ENCODE data around the gene NRIP1.

The NRIP1 gene

DNA sequence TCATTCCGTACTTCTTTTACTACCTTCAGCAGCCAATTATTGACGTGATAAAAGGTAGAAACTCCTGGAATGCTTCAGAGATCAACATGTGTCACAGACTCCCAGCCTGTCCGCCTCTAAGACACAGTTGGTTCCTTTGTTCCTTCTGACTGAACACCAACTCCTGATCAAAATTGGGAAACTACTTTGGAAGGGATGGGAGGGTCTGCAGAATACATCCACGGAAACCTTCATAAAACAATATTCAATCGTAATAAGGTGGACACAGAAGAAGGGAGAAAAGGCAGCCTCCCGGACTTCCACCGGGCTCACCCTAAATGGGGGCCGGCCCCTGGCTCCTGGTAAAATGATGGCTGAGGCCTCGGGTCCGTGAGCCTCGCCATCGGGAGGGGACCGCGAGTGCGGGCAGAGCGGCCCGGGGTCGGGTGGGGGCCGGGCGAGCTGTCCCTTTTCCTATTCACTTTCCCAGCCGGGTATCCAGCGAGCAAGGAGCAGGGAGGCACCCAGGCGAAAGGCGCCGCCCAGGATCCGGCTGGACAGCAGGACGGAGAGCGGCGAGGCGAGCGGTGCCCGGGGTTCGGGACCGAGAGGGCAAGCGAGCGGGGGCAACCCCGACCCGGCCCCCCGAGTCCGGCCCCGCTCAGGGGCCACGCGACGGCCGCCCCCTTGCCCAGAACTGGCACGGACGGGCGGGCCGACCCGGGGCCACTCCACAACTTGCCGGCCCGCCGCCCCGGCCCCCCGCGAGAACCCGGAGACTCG is 805 bp downstream of the NRIP1 start:
- DNase-seq (ENCODE audit: low read depth) = no peak

DNA sequence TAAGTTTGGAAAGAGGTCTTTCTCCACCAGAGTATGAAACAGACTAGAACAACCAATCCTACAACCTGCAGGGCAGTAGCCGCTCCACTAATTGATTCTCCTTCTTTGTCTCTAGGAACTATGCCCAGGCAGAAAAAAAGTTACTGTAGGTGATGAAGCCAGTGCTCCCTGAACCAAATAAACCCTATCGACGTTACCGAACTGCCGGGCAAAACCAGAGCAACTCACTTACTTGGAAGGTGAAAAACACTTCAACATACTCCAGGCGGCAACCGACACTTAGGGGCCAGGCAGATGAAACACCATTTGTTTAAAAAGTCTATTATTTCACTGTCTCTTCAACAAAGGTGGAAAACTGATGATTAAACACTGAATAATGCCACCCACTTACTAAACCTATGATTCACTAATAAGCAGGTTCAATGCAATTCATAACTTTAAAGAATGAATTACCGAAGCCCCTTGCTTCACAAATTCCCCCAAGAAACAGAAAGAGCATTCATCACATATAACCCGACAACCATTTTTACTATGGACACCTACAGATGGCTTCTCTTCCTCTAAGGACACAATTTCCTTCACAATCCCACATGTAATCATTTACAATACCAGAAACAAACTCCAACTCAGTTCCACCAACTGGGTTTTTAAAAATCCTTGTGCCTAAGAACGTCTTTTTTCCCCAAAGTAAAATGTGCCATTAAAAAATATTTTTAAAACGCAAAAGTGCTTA is 1.6 kb downstream of the NRIP1 start:
- no peak for DNase-seq (ENCODE audit: low read depth)

DNA sequence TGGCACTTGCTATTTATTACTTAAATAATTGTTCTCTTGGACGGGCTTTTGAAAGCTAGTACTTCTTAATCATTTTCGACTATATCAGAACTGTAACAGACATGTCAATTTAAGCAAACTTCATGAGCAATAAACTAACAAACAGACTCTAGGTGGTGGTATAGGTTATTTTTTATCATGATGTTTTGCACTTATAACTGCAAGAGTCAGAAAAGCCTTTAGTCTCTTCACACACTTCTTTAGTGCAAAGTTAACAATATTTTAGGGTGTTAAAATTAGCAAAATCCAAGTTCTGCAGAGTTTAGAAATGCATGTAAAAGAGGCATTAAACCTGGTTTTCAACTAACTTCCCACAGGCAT is 2.2 kb downstream of the NRIP1 start:
- DNase-seq (ENCODE audit: low read depth) = no peak

DNA sequence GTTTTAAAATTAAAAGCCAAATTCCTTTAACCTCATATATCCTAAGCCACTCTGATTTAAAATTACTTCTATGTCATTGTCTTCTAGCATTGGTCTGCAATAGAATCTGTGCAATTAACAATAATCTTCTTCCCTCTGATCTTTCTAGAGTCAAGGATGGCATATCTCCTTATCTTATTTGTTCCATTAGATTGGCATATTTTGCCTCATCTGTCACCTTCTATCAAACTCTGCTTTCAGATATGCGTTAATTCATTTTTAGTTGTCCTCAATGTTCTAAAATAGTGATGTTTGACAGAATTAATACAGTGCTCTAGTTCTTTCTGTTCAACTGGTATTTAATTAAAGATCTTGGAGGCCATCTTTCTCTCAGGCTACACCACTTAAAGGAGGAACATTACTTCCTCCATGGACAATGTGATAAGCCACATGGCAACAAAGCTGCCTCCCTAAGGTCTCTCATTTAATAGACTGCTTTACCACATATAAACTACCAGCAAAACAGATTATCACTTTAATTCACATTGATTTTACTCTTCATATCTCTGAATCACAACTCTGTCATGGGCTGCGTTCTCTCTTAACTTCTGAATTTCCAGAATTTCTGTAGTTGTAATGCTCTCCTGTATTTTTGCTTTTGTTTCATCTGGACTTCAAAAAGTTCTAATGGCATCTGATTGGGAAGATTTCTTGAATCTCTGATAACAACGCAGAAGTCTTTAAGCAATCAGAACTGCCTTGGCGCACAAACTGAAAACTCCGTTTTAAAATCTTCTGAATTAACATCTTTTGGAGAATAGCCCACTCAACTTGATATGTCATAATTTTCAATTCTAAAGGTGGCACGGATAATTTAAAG is 2.8 kb downstream of the NRIP1 start:
- DNase-seq (ENCODE audit: low read depth) = no peak

DNA sequence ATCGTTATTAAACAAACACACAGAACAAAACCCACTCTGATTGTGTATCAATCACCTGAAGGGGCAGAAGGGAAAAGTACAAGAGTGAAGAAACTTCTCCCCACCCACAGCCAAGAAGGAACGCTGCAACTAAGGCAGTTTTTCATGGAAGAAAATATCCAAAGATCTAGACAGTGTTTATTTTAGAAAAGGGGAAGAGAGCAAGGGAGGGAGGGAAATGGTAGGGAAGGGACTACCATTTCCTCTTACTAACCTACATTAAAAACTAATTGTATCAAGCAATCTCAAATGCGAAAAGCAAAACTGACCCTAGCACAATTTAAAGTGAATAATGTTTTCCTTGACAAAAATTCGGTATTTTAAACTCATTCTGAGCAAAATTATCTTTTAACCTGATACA is 3.5 kb downstream of the NRIP1 start:
- no peak for DNase-seq (ENCODE audit: low read depth)

DNA sequence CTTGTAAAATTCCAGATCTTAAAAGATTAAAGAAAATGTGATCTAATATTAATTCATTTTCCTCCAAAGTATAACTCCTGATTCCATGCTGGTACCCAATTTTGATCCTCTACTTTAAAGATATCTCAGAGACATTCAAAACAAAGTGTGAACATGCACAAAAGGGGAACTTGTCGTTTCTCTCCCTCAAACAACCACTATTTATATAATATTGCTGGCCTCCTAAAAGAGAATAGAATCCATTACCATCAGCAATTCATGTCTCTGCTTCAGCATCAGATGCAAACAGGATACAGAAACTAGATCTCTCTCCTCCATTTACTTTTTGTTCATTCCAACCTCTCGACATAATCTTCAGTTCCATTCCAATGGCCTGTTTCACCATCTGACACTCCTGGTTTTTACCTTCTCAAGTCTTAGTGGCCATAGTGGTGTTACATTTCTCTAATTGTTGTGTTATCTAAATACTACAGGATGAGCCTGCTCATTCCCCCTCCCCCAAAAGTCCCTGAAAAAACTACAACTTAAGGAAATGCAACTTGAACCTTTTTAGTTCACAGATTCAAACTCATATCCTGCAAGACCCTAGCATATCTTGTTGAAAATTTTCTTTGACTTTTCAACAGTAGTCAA is 4.1 kb downstream of the NRIP1 start:
- no peak for DNase-seq (ENCODE audit: low read depth)

DNA sequence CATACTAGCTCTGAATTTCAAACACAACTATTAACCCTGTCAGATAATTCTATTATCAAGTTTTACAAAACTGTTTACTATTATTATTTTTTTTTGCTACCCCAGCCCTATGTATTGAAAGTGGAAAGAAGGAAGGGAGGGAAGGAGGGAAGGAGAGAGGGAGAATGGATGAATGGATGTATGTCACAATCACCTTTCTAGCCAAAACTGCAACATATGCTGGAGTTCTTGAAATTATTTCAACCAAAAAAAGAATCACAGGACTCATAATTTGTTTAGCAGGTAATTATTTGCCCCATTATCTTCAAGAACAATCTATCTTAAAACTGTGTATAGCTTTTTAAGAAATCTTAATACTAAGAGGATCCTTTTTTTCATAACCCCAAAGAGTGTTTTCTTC is 5.4 kb downstream of the NRIP1 start:
- DNase-seq (ENCODE audit: low read depth) = no peak

DNA sequence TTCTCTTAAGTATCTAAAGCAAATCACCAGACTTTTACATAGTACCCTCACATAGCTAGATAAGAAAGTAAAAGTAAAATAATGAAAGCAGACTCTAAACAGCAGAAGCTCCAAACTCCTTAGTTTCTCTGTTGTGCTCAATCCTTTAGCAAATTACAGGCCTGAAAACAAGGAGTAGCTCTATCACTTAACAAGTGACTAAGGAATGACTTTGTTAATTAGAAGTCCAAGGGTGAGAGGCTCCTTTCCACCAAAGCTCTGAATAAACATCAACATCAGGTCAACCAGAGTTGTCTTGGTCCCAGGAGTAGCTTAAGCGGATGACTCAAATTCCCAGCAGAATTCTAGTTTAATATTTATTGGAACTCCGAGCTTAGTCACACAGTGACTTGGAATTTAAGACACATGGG is 5.9 kb downstream of the NRIP1 start:
- no peak for DNase-seq (ENCODE audit: low read depth)

DNA sequence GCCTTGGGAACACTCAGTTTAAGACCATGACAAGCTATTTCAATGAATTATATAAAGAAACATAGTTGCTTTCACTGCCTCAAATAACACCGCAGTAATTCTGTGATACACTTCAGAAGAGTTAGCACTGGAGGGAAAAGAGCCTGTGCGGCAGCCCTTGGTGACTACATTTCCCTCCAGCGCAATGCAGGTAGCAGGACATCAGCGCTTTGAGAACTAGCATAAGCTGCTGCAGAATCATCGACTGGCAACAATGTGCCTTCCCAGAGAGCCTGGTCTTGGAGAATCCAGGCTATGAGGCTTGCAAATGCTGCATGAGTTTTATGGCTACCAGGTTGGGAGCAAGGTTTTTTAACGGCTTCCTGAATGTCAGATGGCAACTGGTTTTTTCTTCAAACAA is 7.5 kb downstream of the NRIP1 start:
- DNase-seq (ENCODE audit: low read depth) = no peak

DNA sequence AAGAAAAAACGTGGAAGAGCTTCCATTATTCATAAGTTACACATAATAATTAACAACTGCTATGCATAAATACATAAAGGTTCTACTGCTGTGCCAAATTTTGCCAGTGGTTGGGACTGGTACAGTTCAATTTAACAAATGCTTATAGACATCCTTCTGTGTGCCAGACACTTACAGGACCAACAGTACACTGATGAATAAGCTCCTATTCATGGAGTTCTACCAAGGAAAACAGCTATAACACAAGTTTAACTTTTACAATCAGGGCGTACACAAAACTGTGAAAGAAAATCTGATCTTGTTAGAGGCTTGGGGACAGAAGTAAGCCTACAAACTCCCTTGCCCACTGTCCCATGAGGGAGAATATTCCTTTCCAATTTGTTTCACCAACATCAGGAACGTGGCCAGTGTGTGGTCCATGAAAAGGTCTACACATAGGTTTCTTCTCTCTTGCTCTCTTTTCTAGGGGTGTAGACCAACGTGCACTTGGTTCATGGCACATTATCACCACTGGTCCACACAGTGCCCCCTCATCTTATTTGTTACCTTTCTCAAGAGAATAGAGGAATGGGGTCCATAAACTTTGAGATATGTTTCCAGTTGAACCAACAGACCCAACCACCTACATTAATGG is 10.1 kb downstream of the NRIP1 start:
- no peak for DNase-seq (ENCODE audit: low read depth)

DNA sequence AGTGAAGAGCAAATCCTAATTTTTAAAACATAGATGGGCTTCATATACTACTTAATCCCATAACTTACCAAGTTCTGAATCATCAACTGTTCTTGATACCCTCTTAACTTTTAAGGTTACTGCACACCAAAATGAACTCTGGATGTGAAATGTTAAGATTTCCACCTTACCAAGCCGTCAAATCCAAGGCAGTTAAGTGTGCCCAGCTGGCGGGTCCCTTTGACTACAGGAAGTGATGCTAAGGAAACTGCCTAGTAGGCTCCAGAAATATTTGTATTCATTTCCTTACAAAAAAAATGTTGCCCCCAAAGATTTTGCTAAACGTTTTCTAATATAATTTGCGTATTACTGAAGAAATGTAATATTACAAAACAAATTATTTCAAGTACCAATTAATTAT is 10.7 kb downstream of the NRIP1 start:
- no peak for DNase-seq (ENCODE audit: low read depth)

DNA sequence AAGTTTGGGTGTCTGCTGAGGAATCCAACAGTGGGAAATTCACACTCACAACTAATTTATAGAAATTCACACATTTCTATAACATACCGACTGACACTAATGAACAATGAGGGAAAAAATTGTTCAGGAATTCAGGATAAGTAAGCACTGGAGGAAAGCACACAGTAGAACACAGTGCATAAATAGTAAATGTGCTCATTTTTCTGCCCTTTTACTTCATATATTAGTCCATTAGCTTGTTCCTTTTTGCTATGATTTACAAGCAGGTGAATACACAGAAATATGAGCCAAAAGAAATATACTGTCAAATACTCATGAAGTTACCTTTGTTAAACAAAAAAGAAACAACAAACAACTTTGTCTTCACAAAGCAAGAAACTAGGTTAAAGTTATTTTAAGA is 11.3 kb downstream of the NRIP1 start:
- no peak for DNase-seq (ENCODE audit: low read depth)

DNA sequence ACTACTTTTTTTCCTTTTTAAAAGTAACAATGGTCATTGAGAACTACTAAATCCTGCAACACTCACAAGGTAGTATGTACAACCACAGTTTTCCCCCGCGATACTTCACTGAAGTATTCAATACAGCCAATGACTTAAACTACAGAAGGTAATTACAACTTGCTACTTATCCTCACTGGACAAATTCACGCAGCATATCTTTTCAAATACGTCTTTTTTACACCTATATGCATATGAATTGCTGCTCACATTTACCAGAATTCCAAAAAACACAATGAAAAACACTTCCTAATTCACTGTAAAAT is 12.4 kb downstream of the NRIP1 start:
- DNase-seq (ENCODE audit: low read depth) = no peak

DNA sequence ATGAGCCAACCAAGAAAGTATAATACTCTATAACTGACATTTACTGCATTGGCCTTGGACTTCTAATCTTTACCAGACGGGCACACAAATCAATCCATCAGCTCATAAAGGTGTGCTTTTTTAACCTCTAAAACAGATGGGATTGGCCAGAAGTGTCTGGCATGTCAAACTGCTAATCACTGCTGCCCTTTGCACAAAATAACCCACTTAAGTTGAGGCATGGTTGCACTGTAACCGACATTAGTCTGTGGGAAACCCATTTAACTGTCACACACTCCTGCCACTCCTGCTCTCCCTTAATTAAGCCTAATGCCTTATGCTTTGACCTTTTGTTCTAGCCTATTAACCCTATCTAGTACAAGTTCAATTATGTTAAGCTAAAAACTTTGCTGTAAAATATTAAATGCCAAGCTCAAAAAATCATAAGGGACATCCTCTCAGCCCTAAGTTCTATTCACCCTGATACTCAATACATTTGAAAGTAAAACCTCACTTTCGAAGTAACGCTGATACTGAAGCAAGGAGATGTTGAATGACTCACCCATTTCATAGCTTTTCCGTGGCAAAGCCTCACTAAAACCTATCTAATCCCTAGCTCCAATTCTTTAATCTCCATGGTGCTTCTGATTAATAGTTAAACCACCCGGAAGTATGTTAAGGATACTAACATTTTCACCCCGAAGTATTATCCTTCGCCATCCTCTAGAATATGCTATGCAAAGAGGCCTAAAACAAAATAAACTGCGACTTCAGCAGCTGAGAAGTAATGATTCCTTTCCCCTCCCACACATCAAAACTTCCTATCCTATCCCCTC is 12.9 kb downstream of the NRIP1 start:
- no peak for DNase-seq (ENCODE audit: low read depth)

DNA sequence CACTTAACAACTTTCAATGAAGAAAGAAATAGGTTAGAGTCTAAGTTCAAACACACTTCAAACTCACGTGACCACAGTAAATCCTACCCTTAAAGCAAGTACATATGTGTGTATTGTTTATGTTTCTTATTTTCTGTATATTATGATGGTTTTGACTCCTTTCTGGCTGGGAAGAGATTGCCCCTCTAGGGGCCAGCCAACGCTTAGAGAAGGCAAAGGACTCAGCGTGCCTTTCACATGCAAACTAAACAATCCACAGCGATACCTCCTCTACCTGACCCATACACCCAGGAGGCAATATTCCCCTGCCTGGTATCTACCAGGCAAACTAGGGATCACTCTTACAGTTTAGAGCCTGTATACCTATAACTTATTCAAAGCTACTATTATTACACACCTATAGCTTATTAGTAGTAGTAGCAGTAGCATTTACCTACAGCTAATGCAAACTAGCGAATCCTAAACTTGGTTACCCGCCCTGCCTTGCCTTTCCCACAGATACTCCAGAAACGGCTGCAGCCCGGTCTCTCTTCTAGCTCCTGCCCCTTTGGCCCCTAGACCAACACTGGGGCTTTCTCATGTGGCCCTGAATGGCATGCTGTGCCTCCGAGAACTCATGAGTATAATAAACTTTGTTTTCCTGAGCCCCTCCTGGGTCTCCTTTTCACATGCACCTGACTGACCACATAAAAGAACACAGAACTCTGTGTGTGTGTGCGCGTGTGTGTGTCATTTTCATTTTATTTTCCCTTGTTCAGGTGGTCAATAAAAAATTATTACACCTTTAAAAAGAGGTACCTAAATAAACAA is 14.0 kb downstream of the NRIP1 start:
- no peak for DNase-seq (ENCODE audit: low read depth)

DNA sequence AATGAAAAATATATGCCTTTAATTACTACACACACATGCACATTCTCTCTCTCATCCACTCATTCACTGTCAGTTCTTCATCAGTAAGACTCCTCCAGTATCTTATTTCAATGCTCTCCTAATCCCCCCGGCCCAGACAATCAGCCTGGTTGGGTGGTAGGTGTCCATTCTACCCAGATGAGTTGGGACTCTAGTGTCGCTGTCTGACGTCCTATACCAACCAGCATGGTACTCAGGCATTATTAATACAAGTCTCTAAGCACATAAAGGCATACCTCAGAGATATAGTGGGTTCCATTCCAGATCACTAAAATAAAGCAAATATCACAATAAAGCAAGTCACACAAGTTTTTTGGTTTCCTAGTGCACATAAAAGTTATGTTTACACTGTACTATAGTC is 19.8 kb downstream of the NRIP1 start:
- no peak for DNase-seq (ENCODE audit: low read depth)

DNA sequence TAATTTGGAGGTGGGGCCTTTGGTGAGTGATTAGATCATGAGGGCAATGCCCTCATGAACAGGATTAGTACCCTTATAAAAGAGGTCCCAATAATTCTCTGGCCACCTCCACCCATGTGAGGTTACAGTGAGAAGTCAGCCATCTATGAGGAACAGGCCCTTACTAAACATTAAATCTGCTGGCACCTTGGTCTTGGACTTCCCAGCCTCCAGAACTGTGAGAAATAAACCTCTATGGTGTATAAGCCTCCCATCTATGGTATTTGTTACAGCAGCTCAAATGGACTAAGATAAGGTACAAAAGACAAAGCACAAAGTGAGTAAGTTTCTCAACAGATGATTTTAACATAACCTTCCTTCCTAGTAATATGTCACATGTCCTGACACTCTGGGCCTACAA is 22.3 kb downstream of the NRIP1 start:
- DNase-seq (ENCODE audit: low read depth) = no peak

DNA sequence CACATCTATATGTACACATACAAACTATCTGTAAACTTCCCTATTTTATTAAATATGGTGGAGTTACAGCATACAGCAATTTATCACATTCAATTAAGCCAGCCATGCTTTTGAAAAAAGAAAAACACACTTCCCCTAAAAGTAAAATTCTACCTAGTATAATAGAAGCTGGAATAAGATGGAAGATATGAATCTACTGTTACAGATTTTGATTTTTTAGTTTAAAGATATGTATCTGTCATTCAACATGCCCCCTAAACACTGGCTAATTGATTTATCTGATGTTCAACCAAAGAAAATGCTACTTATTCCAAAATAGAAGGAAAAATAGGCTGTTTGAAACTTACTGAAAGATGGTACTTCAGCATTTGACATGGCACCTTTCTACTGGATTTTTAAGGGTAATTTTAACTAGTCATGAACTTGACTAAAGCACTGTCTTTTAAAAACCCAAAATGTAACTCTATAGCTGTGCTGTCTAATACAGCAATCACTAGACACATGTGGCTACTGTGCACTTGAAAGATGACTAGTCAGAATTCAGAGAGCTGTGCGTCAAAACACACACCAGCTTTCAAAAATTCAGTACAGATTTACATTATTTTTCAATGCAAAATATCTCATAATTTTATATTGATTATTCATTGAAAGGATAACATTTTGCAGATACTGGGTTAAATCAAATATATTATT is 25.0 kb downstream of the NRIP1 start:
- DNase-seq (ENCODE audit: low read depth) = no peak

DNA sequence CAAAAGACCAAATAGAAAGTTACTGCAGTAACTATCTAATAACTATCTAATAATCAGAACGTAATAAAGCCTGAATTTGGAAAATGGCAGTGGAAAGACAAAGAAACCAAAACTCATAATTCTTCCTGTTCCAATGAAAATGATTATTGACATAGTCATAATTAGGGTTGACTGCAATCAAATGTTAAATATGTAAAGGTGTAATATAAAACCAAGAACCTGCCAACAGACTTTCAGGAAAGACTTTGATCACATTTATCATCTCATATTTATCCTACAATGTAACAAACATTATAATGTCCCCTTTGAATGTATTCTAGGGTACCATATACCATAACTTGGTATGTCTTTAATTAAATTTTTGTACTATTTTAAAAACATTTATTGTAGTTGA is 26.9 kb downstream of the NRIP1 start:
- DNase-seq (ENCODE audit: low read depth) = no peak
